A673 (cell line): ENCODE data around the gene POU2F2.
A peak's percentile ranks its signal among the peaks of the same experiment; 100 is the strongest.

Experiments
- EZH2 ChIP-seq: fragments of 200-600 bp; sonication (generic); IDR thresholded peaks from 2 replicates; pipeline ENCODE4 v1.6.1; 2017; ENCODE audit warnings: borderline replicate concordance, low read depth, mild to moderate bottlenecking, mixed read lengths, antibody characterized with exemption, low read length; ENCODE audit not compliant: poor library complexity, severe bottlenecking
- TF ChIP-seq, protein P1 (sequence below): fragments of 300-800, 200-600 bp; sonication (generic); conservative IDR thresholded peaks from 2 replicates; pipeline ENCODE4 v1.5.1; 2017; ENCODE audit warnings: low read depth, mild to moderate bottlenecking, antibody characterized with exemption, low read length, moderate library complexity, mixed read lengths

- TF ChIP-seq, protein P1, sequence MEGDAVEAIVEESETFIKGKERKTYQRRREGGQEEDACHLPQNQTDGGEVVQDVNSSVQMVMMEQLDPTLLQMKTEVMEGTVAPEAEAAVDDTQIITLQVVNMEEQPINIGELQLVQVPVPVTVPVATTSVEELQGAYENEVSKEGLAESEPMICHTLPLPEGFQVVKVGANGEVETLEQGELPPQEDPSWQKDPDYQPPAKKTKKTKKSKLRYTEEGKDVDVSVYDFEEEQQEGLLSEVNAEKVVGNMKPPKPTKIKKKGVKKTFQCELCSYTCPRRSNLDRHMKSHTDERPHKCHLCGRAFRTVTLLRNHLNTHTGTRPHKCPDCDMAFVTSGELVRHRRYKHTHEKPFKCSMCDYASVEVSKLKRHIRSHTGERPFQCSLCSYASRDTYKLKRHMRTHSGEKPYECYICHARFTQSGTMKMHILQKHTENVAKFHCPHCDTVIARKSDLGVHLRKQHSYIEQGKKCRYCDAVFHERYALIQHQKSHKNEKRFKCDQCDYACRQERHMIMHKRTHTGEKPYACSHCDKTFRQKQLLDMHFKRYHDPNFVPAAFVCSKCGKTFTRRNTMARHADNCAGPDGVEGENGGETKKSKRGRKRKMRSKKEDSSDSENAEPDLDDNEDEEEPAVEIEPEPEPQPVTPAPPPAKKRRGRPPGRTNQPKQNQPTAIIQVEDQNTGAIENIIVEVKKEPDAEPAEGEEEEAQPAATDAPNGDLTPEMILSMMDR = peak; percentile 95
- TF ChIP-seq EZH2 = no peak
These were observed 744 bp upstream of the POU2F2 start for GRCh38 chr19:42132851-42133528.
